Stomach (tissue), 9 donors: ENCODE results near the gene RAB13. TPM values are rescaled to one million over a fixed set of nuclear protein-coding genes. Genes with fewer than 3 reads are reported as not detected.

Source experiments
- DNase-seq, 2 donors: peaks; one replicate each; pipeline versions ENCODE4 v3.0.0 to v3.0.0-alpha.2; 2013 to 2019
- H3K27ac ChIP-seq, 5 donors: fragments of 200-600 bp in 4 of 5; sonication (generic) in 4 of 5; one replicate each; pipeline ENCODE4 v1.5.1; 2013 to 2019; ENCODE audit warnings: mild to moderate bottlenecking in 1 of 5, moderate library complexity in 1 of 5
- H3K27me3 ChIP-seq, 3 donors: fragments of 200-600 bp; sonication (generic); one replicate each; pipeline ENCODE4 v1.5.1; 2017 to 2019; ENCODE audit warnings: mixed run types in 1 of 3
- H3K36me3 ChIP-seq, 4 donors: fragments of 200-600 bp; sonication (generic); 1 replicate in 3 of 4; 2 replicates in 1 of 4; pipeline ENCODE4 v1.5.1; 2016 to 2019
- H3K4me1 ChIP-seq, 4 donors: fragments of 200-600 bp; sonication (generic); one replicate each; pipeline ENCODE4 v1.5.1; 2016 to 2019
- H3K4me3 ChIP-seq, 4 donors: fragments of 200-600 bp; sonication (generic) in 3 of 4; one replicate each; pipeline ENCODE4 v1.5.1; 2016 to 2019; ENCODE audit warnings: mild to moderate bottlenecking in 1 of 4
- H3K9me3 ChIP-seq, 4 donors: fragments of 200-600 bp; sonication (generic); one replicate each; pipeline ENCODE4 v1.5.1; 2016 to 2019
- EP300 ChIP-seq: sonication (generic); formaldehyde crosslinking; IDR thresholded peaks from one replicate; pipeline ENCODE4 v1.6.1; 2017; ENCODE audit warnings: antibody characterized with exemption
- POLR2A ChIP-seq, 4 donors: fragments of 450-650 bp; IDR thresholded peaks; one replicate each; pipeline ENCODE4 v1.6.1; 2016; ENCODE audit warnings: antibody characterized with exemption in 4 of 4, control low read depth in 2 of 4, mild to moderate bottlenecking in 1 of 4, moderate library complexity in 1 of 4
- POLR2AphosphoS5 ChIP-seq, 3 donors: sonication (generic); formaldehyde crosslinking; IDR thresholded peaks; one replicate each; pipeline ENCODE4 v1.6.1; 2016; ENCODE audit warnings: antibody characterized with exemption in 3 of 3
- WGBS, 5 donors: extraction: QIAGEN DNeasy Blood & Tissue Kit in 3 of 5; methylation state at CpG; one replicate each; pipeline versions ENCODE4 v1.1.5 to v1.1.7; 2013 to 2018; 5-methylcytosine and 5-hydroxymethylcytosine counted together
- intact Hi-C: fragments of 100-400 bp; cut with DNase I; formaldehyde crosslinking; loops from one replicate; pipeline ENCODE4 v1.15.1; 2023; ENCODE audit warnings: low total_unique reads
- polyA plus RNA-seq, 3 donors: library from polyadenylated mRNA; stranded (reverse); fragments of 200-250 nt; gene quantifications; one replicate each; pipeline ENCODE4 v1.2.3, GENCODE V29; 2013
- total RNA-seq, 5 donors: library from RNA; depleted of rRNA; stranded (reverse); fragments of >200 nt; gene quantifications; one replicate each; pipeline versions ENCODE4 v1.1.0 to v1.2.3, GENCODE V29; 2014 to 2016
- TF ChIP-seq, protein P1 (sequence below), 7 experiments: fragments of 450-650 bp in 4 of 7; fragments of 200-600 bp in 3 of 7; sonication (generic) in 3 of 7; IDR thresholded peaks; one replicate each; pipeline ENCODE4 v1.5.1; 2016 to 2019; ENCODE audit warnings: antibody characterized with exemption in 7 of 7, control low read depth in 2 of 7, mild to moderate bottlenecking in 1 of 7
- donor health status: healthy with polysubstance abuse.
- donor health status: Bipolar disorder and iron deficiency.
- donor health status: healthy.

RAB13 gene
- total and polyA plus RNA-seq, 8 donors = 35.5 to 730 (median 73.3) TPM

DNA sequence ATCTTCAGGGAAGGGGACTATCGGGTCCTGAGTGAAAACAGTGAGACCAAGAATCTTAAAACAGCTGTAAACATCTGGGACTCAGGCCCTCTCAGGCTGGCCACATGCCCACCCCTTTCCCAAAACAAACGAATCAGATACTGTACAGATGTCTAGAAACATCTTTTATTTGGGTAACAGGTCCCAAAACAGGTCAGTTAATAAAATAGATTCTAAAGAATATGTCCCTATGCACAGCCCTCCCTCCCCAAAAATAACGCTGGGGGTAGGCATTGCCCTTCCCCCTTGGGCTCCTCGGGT lies 27.2 kb downstream of the RAB13 start:
- peaks cover 55 to 81% (median 77%) of the 10 kb centered on the region in 4 donors for H3K4me1 ChIP-seq
- peaks cover 15 to 38% (median 29%) of the 10 kb centered on the region in 4 donors for H3K36me3 ChIP-seq
- H3K9me3 ChIP-seq = no peaks in the 10 kb centered on the region
- H3K4me3 ChIP-seq = peak overlapping the region; percentile 73 to 98 (median 97)
- intact Hi-C loops = no loop called here
- WGBS, 5 donors = 11 to 20% (median 16%) methylated on average over 4 of the region's 4 CpGs
- DNase-seq = no peak
- TF ChIP-seq, protein P1, sequence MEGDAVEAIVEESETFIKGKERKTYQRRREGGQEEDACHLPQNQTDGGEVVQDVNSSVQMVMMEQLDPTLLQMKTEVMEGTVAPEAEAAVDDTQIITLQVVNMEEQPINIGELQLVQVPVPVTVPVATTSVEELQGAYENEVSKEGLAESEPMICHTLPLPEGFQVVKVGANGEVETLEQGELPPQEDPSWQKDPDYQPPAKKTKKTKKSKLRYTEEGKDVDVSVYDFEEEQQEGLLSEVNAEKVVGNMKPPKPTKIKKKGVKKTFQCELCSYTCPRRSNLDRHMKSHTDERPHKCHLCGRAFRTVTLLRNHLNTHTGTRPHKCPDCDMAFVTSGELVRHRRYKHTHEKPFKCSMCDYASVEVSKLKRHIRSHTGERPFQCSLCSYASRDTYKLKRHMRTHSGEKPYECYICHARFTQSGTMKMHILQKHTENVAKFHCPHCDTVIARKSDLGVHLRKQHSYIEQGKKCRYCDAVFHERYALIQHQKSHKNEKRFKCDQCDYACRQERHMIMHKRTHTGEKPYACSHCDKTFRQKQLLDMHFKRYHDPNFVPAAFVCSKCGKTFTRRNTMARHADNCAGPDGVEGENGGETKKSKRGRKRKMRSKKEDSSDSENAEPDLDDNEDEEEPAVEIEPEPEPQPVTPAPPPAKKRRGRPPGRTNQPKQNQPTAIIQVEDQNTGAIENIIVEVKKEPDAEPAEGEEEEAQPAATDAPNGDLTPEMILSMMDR (IDR thresholded peaks at IDR 0.05) = no peak
- TF ChIP-seq EP300 (no peak), POLR2A (IDR thresholded peaks at IDR 0.05) (no peak), POLR2AphosphoS5 (IDR thresholded peaks at IDR 0.05) (no peak)
- H3K27me3 ChIP-seq = no peaks in the 10 kb centered on the region
- H3K27ac ChIP-seq = peak overlapping the region; percentile 11 to 98 (median 97)

- H3K4me1 ChIP-seq = peaks cover 58 to 86% (median 78%) of the 10 kb centered on the region in 4 donors
- H3K27me3 ChIP-seq = no peaks in the 10 kb centered on the region
- peak; percentile 53 to 95 (median 84) for TF ChIP-seq POLR2AphosphoS5 (IDR thresholded peaks at IDR 0.05)
- TF ChIP-seq, protein P1 (IDR thresholded peaks at IDR 0.05) = no peak
- peak; percentile 99 for DNase-seq
- H3K27ac ChIP-seq = peak within 1 kb of the TSS; percentile 83 to 98 (median 97)
- H3K9me3 ChIP-seq = no peaks in the 10 kb centered on the region
- WGBS, 5 donors = 0 to 1% (median 1%) methylated on average over 71 to 75 of the region's 75 CpGs
- peak within 1 kb of the TSS; percentile 73 to 98 (median 97) for H3K4me3 ChIP-seq
- peaks cover 21 to 43% (median 35%) of the 10 kb centered on the region in 4 donors for H3K36me3 ChIP-seq
- intact Hi-C loops = no loop called here
Observed at GRCh38 chr1:153958111-153958960, 27.8 kb downstream of the RAB13 start, which contains the start of gene CRTC2. TSS of gene CRTC2 (minus strand) at chr1:153958612. CDS start at chr1:153958497, 115 bp downstream.

DNA sequence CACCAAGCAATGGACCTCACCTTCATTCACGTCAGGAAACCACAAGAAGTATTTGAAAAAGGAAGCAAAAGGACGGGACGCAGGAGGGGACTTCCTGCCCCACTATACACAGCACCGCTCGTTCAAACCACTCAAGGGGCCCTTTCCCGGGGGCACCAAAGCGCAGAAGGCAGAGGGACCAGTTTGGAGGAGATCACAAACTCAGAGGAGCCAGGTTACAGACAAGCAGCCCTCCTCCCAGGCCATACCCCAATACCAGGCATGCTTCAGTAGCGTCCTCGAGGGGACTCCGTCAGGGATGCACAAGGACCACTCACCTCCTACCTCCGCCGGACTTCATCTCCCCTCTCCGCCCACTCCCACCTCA lies 28.4 kb downstream of the RAB13 start:
- DNase-seq = peak in 1 of 2 donors; percentile 58
- intact Hi-C loops = no loop called here
- Histone ChIP-seq H3K36me3 (peaks cover 27 to 49% (median 41%) of the 10 kb centered on the region in 4 donors), H3K9me3 (no peaks in the 10 kb centered on the region), H3K27ac (peak overlapping the region; percentile 83 to 98 (median 97)), H3K27me3 (no peaks in the 10 kb centered on the region), H3K4me1 (peaks cover 58 to 88% (median 77%) of the 10 kb centered on the region in 4 donors), H3K4me3 (peak overlapping the region; percentile 73 to 98 (median 97))
- 0 to 1% (median 0%) methylated on average over 13 of the region's 13 CpGs for WGBS, 5 donors
- TF ChIP-seq EP300 (no peak), POLR2A (IDR thresholded peaks at IDR 0.05) (no peak), POLR2AphosphoS5 (IDR thresholded peaks at IDR 0.05) (no peak)
- TF ChIP-seq, protein P1 (IDR thresholded peaks at IDR 0.05) = no peak

GRCh38 chr1:153956997-153957715 lies 29.0 kb downstream of the RAB13 start:
- intact Hi-C loops = no loop called here
- Histone ChIP-seq H3K4me1 (peaks cover 53 to 83% (median 72%) of the 10 kb centered on the region in 4 donors), H3K27me3 (no peaks in the 10 kb centered on the region), H3K27ac (peak overlapping the region; percentile 83 to 98 (median 97)), H3K36me3 (peaks cover 32 to 55% (median 46%) of the 10 kb centered on the region in 4 donors), H3K4me3 (peak overlapping the region; percentile 73 to 98 (median 97)), H3K9me3 (no peaks in the 10 kb centered on the region)
- no peak for DNase-seq
- 20 to 27% (median 25%) methylated on average over 6 of the region's 6 CpGs for WGBS, 5 donors
- TF ChIP-seq, protein P1 (IDR thresholded peaks at IDR 0.05) = no peak
- TF ChIP-seq EP300 (no peak), POLR2AphosphoS5 (IDR thresholded peaks at IDR 0.05) (no peak), POLR2A (IDR thresholded peaks at IDR 0.05) (no peak)
